Fibroblast of peridontal ligament (primary cell): Measurements from ENCODE around the gene PRRC2A.

Experiments
- DNase-seq: peaks from one replicate; pipeline ENCODE4 v3.0.0-alpha.2; 2010; ENCODE audit errors: extremely low read depth

The PRRC2A gene

GRCh38 chr6:31652925-31653724, 32.6 kb downstream of the PRRC2A start:
- DNase-seq = no peak

GRCh38 chr6:31654574-31655348, 34.2 kb downstream of the PRRC2A start:
- no peak for DNase-seq

- DNase-seq = no peak
Observed at GRCh38 chr6:31655349-31656237, 35.1 kb downstream of the PRRC2A start, which contains the start of gene APOM. Gene APOM (plus strand): TSS chr6:31655894. CDS start chr6:31655967, 73 bp downstream.

- DNase-seq = no peak
Observed at GRCh38 chr6:31657406-31658157, 37.1 kb downstream of the PRRC2A start.

GRCh38 chr6:31658158-31658688, 37.7 kb downstream of the PRRC2A start:
- no peak for DNase-seq

- no peak for DNase-seq
Observed at GRCh38 chr6:31658983-31659648, 38.6 kb downstream of the PRRC2A start.

GRCh38 chr6:31659649-31660380, 39.3 kb downstream of the PRRC2A start:
- peak; percentile 33 for DNase-seq

GRCh38 chr6:31660381-31661261, 40.1 kb downstream of the PRRC2A start, which contains the start of gene C6orf47:
Gene C6orf47 (minus strand): TSS chr6:31660778. CDS start chr6:31659947, 831 bp downstream.
- DNase-seq = peak; percentile 65

GRCh38 chr6:31661262-31662123, 41.0 kb downstream of the PRRC2A start:
- DNase-seq = no peak

- no peak for DNase-seq
Observed at GRCh38 chr6:31662124-31662723, 41.7 kb downstream of the PRRC2A start.

GRCh38 chr6:31663126-31663960, 42.8 kb downstream of the PRRC2A start:
- DNase-seq = peak; percentile 51

- DNase-seq = peak; percentile 59
Observed at GRCh38 chr6:31663961-31664789, 43.7 kb downstream of the PRRC2A start.

- peak; percentile 96 for DNase-seq
Observed at GRCh38 chr6:31664790-31665500, 44.4 kb downstream of the PRRC2A start, which contains the start of gene GPANK1. Gene GPANK1 (minus strand): TSS chr6:31664997. CDS start chr6:31664478, 519 bp downstream.
